ENCODE results near the gene UNC5C. TPM values are rescaled to one million over a fixed set of nuclear protein-coding genes. Genes with fewer than 3 reads are reported as not detected.

Gene UNC5C
- total RNA-seq, 4 donors from 2014 or later: 3.3 to 21.6 (median 7.9) TPM

DNA sequence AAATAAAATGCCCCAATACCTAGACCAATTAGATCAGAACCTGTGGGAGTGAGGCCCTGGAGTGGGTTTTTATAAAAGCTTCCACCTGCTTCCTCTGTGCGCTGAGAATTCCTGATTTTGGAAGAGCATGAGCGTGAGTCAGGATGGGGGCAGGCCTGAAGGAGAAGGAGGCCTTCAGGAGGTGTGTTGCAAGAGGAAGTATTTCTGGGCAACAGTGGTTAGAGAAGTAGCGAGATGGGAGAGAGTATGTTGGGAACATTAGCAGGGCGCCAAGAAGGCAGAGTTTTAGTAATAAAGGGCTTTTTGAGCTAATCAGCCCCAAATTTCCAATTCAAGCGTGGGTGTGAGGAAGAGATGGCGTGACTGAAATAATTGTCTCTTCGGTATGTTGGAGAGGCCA lies 349.8 kb downstream of the UNC5C start:
- Histone ChIP-seq H3K27ac (no peak overlapping the region), H3K36me3 (no peaks in the 10 kb centered on the region), H3K27me3 (no peaks in the 10 kb centered on the region), H3K4me1 (no peaks in the 10 kb centered on the region), H3K9me3 (no peaks in the 10 kb centered on the region), H3K4me3 (no peak overlapping the region)
- no peak for DNase-seq
- TF ChIP-seq, protein P1, sequence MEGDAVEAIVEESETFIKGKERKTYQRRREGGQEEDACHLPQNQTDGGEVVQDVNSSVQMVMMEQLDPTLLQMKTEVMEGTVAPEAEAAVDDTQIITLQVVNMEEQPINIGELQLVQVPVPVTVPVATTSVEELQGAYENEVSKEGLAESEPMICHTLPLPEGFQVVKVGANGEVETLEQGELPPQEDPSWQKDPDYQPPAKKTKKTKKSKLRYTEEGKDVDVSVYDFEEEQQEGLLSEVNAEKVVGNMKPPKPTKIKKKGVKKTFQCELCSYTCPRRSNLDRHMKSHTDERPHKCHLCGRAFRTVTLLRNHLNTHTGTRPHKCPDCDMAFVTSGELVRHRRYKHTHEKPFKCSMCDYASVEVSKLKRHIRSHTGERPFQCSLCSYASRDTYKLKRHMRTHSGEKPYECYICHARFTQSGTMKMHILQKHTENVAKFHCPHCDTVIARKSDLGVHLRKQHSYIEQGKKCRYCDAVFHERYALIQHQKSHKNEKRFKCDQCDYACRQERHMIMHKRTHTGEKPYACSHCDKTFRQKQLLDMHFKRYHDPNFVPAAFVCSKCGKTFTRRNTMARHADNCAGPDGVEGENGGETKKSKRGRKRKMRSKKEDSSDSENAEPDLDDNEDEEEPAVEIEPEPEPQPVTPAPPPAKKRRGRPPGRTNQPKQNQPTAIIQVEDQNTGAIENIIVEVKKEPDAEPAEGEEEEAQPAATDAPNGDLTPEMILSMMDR (IDR thresholded peaks at IDR 0.05): no peak
- no peak for TF ChIP-seq POLR2A (IDR thresholded peaks at IDR 0.05)
- intact Hi-C loops (cut with DNase I; ENCODE audit: low total_unique reads): no loop called here

DNA sequence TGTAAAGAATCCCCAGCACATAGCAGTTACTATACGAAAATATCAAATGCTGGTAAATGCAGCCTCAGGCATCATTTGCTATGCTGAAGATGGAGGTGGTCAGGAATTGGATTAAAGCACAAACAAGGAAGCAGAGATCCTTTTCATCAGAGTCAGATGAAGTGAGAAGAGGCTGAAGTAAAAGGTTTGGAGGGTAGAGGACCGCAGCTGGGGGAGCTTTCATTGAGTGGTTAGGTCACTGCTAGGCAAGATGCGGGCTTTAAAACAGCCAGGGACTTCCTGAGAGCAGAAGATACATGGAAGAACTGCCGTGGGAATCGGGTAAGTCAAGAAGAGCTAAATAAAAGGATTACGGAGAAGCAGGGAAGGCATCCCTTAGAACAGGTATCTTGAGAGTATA lies 351.4 kb downstream of the UNC5C start:
- Histone ChIP-seq H3K9me3 (no peaks in the 10 kb centered on the region), H3K4me3 (no peak overlapping the region), H3K27me3 (no peaks in the 10 kb centered on the region), H3K36me3 (no peaks in the 10 kb centered on the region), H3K4me1 (no peaks in the 10 kb centered on the region), H3K27ac (no peak overlapping the region)
- TF ChIP-seq, protein P1 (IDR thresholded peaks at IDR 0.05): no peak
- no peak for TF ChIP-seq POLR2A (IDR thresholded peaks at IDR 0.05)
- intact Hi-C loops (cut with DNase I; ENCODE audit: low total_unique reads): no loop called here
- DNase-seq: no peak

GRCh38 chr4:95193391-95194224 lies 355.2 kb downstream of the UNC5C start:
- Histone ChIP-seq H3K36me3 (no peaks in the 10 kb centered on the region), H3K4me1 (no peaks in the 10 kb centered on the region), H3K9me3 (no peaks in the 10 kb centered on the region), H3K27me3 (no peaks in the 10 kb centered on the region), H3K4me3 (no peak overlapping the region), H3K27ac (no peak overlapping the region)
- DNase-seq: no peak
- intact Hi-C loops (cut with DNase I; ENCODE audit: low total_unique reads): no loop called here
- TF ChIP-seq, protein P1 (IDR thresholded peaks at IDR 0.05): no peak
- TF ChIP-seq POLR2A (IDR thresholded peaks at IDR 0.05): no peak

GRCh38 chr4:95191537-95191936 lies 357.2 kb downstream of the UNC5C start:
- Histone ChIP-seq H3K27ac (no peak overlapping the region), H3K4me1 (no peaks in the 10 kb centered on the region), H3K36me3 (no peaks in the 10 kb centered on the region), H3K27me3 (no peaks in the 10 kb centered on the region), H3K4me3 (no peak overlapping the region), H3K9me3 (no peaks in the 10 kb centered on the region)
- no peak for DNase-seq
- intact Hi-C loops (cut with DNase I; ENCODE audit: low total_unique reads): no loop called here
- TF ChIP-seq, protein P1 (IDR thresholded peaks at IDR 0.05): no peak
- TF ChIP-seq POLR2A (IDR thresholded peaks at IDR 0.05): no peak

DNA sequence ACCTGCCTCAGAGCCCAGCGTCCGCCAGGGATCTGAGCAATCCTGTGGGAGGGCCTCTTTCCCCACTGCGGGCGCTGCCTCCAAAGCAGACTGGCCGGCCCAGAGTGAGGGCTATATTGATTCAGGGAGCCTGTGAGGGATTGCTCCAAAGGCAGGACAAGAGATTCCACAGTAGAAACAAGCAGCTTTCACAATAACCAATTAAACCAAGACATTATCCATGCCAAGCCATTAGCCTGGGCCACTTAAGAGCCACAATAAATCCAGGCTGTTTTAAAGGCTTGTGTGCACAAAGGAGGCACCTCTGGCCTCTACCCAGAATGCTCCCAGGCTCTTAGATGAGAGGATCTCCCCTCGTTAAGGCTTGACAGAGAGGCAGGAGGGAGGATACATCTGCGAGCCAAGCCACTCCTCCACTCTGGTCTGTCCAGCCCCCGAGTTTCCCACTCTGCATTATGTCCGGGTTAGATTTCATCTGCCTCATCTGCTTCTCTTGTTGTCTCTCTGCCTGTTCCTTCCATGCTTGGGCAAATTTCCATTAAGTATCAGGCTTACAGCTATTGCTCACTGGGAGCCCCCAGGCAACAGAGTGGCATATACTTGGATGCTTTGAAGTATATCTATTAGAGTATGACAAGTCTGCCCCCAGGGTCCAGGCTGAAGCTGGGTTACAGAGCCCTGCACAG lies 357.9 kb downstream of the UNC5C start:
- TF ChIP-seq, protein P1 (IDR thresholded peaks at IDR 0.05): no peak
- TF ChIP-seq POLR2A (IDR thresholded peaks at IDR 0.05): no peak
- Histone ChIP-seq H3K9me3 (no peaks in the 10 kb centered on the region), H3K27me3 (no peaks in the 10 kb centered on the region), H3K27ac (no peak overlapping the region), H3K4me3 (no peak overlapping the region), H3K4me1 (no peaks in the 10 kb centered on the region), H3K36me3 (no peaks in the 10 kb centered on the region)
- peak; percentile 32 to 58 for DNase-seq
- intact Hi-C loops (cut with DNase I; ENCODE audit: low total_unique reads): no loop called here

All from uterus (tissue), 4 donors.